Measurements from ENCODE around the gene KRTAP2-2.
"Not testable (repeated sequence)": the region's sequence is repeated elsewhere in the genome, so short reads cannot be mapped to it uniquely, and the experiment has no call there.

KRTAP2-2 gene
- total RNA-seq: 0 reads per million in 2 donors

GRCh38 chr17:41055130-41055529 lies at the start of gene KRTAP2-2:
KRTAP2-2 (minus strand) TSS chr17:41055230; CDS start chr17:41055211, 19 bp downstream.
- not testable (repeated sequence) for DNase-seq

- DNase-seq: not testable (repeated sequence)
These were observed 49.5 kb upstream of the KRTAP2-2 start for GRCh38 chr17:41104386-41105038.

GRCh38 chr17:41103896-41104295 lies 48.9 kb upstream of the KRTAP2-2 start:
- DNase-seq: no peak

GRCh38 chr17:41101586-41102259 lies 46.7 kb upstream of the KRTAP2-2 start, which contains the start of gene KRTAP4-16:
KRTAP4-16 (minus strand) TSS chr17:41102209; CDS start chr17:41102209, 0 bp downstream.
- DNase-seq: no peak

- DNase-seq: not testable (repeated sequence)
These were observed 44.9 kb upstream of the KRTAP2-2 start for GRCh38 chr17:41099682-41100480.

GRCh38 chr17:41098481-41098880 lies 43.5 kb upstream of the KRTAP2-2 start:
- no peak for DNase-seq

- DNase-seq: no peak
These were observed 43.0 kb upstream of the KRTAP2-2 start, which contains the start of gene KRTAP4-8 for GRCh38 chr17:41098042-41098441. KRTAP4-8 (minus strand) TSS chr17:41098142; CDS start chr17:41098084, 58 bp downstream.

- DNase-seq: no peak
These were observed 41.0 kb upstream of the KRTAP2-2 start for GRCh38 chr17:41096055-41096454.

- not testable (repeated sequence) for DNase-seq
These were observed 33.8 kb upstream of the KRTAP2-2 start for GRCh38 chr17:41088760-41089352.

- not testable (repeated sequence) for DNase-seq
These were observed 29.2 kb upstream of the KRTAP2-2 start, which contains the start of gene KRTAP4-7 for GRCh38 chr17:41084100-41084856. KRTAP4-7 (plus strand) TSS chr17:41084150; CDS start chr17:41084207, 57 bp downstream.

- DNase-seq: not testable (repeated sequence)
These were observed 28.4 kb upstream of the KRTAP2-2 start for GRCh38 chr17:41083427-41083826.

- DNase-seq: no peak
These were observed 27.6 kb upstream of the KRTAP2-2 start for GRCh38 chr17:41082626-41083025.

- no peak for DNase-seq
These were observed 21.8 kb upstream of the KRTAP2-2 start for GRCh38 chr17:41076788-41077187.

GRCh38 chr17:41073676-41074075 lies 18.6 kb upstream of the KRTAP2-2 start:
- no peak for DNase-seq

- DNase-seq: no peak
These were observed 16.8 kb upstream of the KRTAP2-2 start for GRCh38 chr17:41071606-41072360.

GRCh38 chr17:41069031-41069430 lies 14.0 kb upstream of the KRTAP2-2 start:
- no peak for DNase-seq

GRCh38 chr17:41067281-41067680 lies 12.3 kb upstream of the KRTAP2-2 start:
- DNase-seq: no peak

- DNase-seq: no peak
These were observed 11.0 kb upstream of the KRTAP2-2 start, which contains the start of gene KRTAP2-4 for GRCh38 chr17:41065829-41066624. KRTAP2-4 (minus strand) TSS chr17:41065879; CDS start chr17:41065845, 34 bp downstream.

GRCh38 chr17:41065016-41065689 lies 10.1 kb upstream of the KRTAP2-2 start:
- DNase-seq: not testable (repeated sequence)

All from activated gamma-delta T cell (primary cell).